Activated T-cell treated with anti-CD3 and anti-CD28 coated beads, Interleukin-2, amount 50 U/mL, for 24 hours (primary cell): ENCODE results near the gene IDH3B.

Source experiments
- DNase-seq: peaks from one replicate; pipeline ENCODE4 v3.0.0-alpha.2; 2020
- H3K27ac Mint-ChIP-seq: 2 replicates; pipeline ENCODE4 v1.8.0; 2020; ENCODE audit warnings: mild to moderate bottlenecking, mixed read lengths
- H3K27me3 Mint-ChIP-seq: 2 replicates; pipeline ENCODE4 v1.8.0; 2020; ENCODE audit warnings: mixed read lengths
- H3K36me3 Mint-ChIP-seq: 2 replicates; pipeline ENCODE4 v1.8.0; 2020; ENCODE audit warnings: low read depth, mixed read lengths
- H3K4me1 Mint-ChIP-seq: 2 replicates; pipeline ENCODE4 v1.8.0; 2020; ENCODE audit warnings: low read depth, mixed read lengths
- H3K4me3 Mint-ChIP-seq: 2 replicates; pipeline ENCODE4 v1.8.0; 2020; ENCODE audit warnings: mild to moderate bottlenecking, moderate library complexity, mixed read lengths
- H3K9me3 Mint-ChIP-seq: 2 replicates; pipeline ENCODE4 v1.8.0; 2020; ENCODE audit warnings: mixed read lengths

The IDH3B gene

DNA sequence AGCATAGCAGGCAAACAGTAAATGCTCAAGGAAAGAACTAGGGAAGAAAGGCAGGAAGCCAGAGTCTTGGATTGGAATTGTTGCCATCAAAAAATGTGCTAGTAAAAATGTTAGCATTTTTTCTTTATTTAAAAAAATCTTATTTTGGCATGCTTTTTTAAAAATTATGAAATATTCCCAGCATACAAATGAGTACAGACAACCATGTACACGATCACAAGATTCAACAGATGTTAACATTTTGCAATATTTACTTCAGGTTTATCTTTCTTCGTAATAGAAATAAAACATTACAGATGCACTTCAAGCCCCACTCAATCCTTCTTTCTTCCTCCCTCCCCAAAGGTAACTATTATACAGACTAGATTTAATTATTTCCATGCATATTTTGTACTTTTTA, 39.0 kb downstream of the IDH3B start:
- Mint-ChIP-seq H3K4me3 (no peak overlapping the region), H3K4me1 (peaks cover 2% of the 10 kb centered on the region), H3K9me3 (peaks cover 5% of the 10 kb centered on the region), H3K36me3 (no peaks in the 10 kb centered on the region), H3K27ac (no peak overlapping the region), H3K27me3 (peaks cover 16% of the 10 kb centered on the region)
- DNase-seq, result no peak

DNA sequence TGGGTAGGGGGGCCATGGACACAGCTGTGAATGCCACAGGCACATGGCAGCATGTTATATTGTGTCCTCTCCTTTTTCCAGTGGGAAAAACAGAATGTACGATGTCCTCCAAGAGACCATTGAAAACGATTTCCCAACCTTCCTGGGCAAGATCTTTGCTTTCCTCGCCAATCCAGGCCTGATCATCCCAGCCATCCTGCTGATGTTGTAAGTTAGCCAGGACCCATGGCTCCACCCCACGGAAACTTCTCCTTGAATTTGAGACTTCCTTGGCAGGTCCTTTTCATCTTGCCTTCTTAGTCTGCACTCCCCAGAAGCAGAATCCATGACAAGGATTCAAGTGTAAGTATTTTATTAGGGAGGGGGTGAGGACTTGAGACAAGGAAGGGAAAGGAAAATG, 39.8 kb downstream of the IDH3B start:
- H3K27ac Mint-ChIP-seq, result no peak overlapping the region
- peaks cover 19% of the 10 kb centered on the region for H3K27me3 Mint-ChIP-seq
- no peak overlapping the region for H3K4me3 Mint-ChIP-seq
- no peak for DNase-seq
- H3K4me1 Mint-ChIP-seq, result peaks cover 2% of the 10 kb centered on the region
- peaks cover 4% of the 10 kb centered on the region for H3K9me3 Mint-ChIP-seq
- no peaks in the 10 kb centered on the region for H3K36me3 Mint-ChIP-seq

DNA sequence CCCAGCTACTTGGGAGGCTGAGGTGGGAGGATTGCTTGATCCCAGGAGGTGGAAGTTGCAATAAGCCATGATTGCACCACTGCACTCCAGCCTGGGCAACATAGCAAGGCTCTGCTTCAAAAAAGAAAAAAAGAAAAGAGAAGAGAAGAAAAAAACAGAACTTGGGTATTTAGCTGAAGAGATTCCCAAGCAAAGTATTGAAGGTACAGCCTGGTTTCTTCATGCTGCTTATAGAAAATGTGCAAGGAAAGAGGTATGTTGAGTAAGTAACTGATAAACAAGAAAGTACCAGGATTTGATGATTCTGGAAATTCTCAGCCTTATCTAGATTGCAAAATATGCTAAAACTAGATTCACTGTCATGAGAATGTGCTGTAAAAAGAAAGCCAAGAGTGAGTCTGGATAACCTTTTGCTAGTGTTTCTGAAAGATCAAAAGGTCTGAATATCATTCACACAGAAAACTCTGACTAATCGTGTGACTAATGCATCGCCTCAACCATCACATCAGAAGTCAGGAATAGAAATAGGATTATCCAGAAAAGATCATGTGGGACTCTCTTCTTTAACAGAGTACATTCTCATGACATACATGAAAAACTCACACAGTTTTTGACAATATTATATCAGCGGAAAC, 43.9 kb downstream of the IDH3B start:
- DNase-seq, result no peak
- Mint-ChIP-seq H3K36me3 (no peaks in the 10 kb centered on the region), H3K9me3 (no peaks in the 10 kb centered on the region), H3K27ac (no peak overlapping the region), H3K4me3 (no peak overlapping the region), H3K27me3 (peaks cover 36% of the 10 kb centered on the region), H3K4me1 (peaks cover 2% of the 10 kb centered on the region)

DNA sequence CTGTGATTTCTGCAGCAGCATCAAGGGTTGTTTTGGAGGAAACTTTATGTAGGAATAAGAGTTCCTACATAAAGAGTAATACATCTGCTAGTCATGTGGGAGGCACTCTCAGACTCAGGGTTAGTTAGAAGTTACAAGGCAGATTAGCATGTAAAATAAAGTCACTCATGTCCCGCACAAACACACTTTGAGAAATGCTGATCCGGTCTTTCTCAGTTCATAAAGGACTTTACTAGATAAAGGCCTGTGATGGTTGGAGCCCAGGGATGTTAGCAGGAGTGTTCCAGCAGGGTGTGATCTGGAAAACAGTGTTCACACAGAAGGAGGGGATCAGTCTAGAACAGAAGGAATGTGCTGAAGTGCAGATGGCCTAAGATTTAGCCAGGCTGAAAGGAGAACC, 44.7 kb downstream of the IDH3B start:
- Mint-ChIP-seq H3K36me3 (no peaks in the 10 kb centered on the region), H3K27me3 (peaks cover 36% of the 10 kb centered on the region), H3K27ac (no peak overlapping the region), H3K4me3 (no peak overlapping the region), H3K4me1 (peaks cover 2% of the 10 kb centered on the region), H3K9me3 (no peaks in the 10 kb centered on the region)
- DNase-seq, result no peak

DNA sequence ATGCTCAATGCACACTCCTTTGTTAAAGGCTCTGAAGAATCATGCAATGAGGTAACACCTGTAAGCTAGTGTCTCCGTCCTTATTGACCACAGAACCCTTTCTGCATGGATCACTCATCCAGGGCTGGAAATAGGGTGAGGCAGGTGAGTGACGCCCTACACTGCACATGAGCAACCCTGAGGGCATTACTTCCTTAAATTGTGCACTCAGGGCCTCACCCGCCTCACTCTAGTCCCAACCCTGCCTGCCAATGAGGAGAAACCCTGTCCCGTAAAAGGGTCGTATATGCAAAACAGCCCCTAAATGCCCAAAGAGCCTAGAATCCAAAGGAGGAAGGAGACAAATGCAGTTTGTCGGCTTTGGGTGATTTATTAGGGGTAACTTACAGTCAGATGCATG, 45.2 kb downstream of the IDH3B start:
- H3K36me3 Mint-ChIP-seq, result no peaks in the 10 kb centered on the region
- H3K4me3 Mint-ChIP-seq, result no peak overlapping the region
- no peaks in the 10 kb centered on the region for H3K9me3 Mint-ChIP-seq
- no peak overlapping the region for H3K27ac Mint-ChIP-seq
- peaks cover 34% of the 10 kb centered on the region for H3K27me3 Mint-ChIP-seq
- DNase-seq, result no peak
- peaks cover 2% of the 10 kb centered on the region for H3K4me1 Mint-ChIP-seq

DNA sequence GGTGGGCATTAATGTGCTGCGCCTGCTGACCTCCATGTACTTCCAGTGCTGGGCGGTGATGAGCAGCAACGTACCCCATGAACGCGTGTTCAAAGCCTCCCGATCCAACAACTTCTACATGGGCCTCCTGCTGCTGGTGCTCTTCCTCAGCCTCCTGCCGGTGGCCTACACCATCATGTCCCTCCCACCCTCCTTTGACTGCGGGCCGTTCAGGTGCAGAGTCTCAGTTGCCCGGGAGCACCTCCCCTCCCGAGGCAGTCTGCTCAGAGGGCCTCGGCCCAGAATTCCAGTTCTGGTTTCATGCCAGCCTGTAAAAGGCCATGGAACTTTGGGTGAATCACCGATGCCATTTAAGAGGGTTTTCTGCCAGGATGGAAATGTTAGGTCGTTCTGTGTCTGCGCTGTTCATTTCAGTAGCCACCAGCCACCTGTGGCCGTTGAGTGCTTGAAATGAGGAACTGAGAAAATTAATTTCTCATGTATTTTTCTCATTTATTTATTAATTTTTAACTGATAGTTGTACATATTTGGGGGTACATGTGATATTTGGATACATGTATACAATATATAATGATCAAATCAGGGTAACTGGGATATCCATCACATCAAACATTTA, 46.8 kb downstream of the IDH3B start:
- peaks cover 2% of the 10 kb centered on the region for H3K4me1 Mint-ChIP-seq
- H3K9me3 Mint-ChIP-seq, result no peaks in the 10 kb centered on the region
- H3K27ac Mint-ChIP-seq, result no peak overlapping the region
- H3K36me3 Mint-ChIP-seq, result no peaks in the 10 kb centered on the region
- no peak overlapping the region for H3K4me3 Mint-ChIP-seq
- DNase-seq, result no peak
- peaks cover 39% of the 10 kb centered on the region for H3K27me3 Mint-ChIP-seq

DNA sequence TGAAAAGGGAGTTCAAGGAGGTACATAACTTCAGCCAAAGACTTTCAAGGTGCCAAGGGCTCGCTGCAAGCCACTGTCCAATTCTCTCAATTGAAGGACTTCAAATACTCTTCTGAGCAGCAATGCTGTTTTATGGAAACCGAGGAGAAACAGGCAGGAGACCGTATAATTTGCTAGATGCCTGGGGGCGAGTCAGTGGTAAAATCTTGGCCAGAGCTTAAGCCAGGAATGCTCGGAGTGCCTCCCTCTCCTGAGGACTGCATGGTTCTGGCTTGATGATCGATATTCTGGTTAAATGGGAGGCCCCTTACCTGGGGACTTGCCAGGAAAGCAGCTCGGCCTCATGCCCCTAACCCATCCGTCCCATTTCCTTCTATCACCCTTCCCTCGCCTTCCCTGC, 47.4 kb downstream of the IDH3B start:
- Mint-ChIP-seq H3K27ac (no peak overlapping the region), H3K27me3 (peaks cover 38% of the 10 kb centered on the region), H3K9me3 (no peaks in the 10 kb centered on the region), H3K36me3 (no peaks in the 10 kb centered on the region), H3K4me3 (no peak overlapping the region), H3K4me1 (peaks cover 2% of the 10 kb centered on the region)
- DNase-seq, result no peak

DNA sequence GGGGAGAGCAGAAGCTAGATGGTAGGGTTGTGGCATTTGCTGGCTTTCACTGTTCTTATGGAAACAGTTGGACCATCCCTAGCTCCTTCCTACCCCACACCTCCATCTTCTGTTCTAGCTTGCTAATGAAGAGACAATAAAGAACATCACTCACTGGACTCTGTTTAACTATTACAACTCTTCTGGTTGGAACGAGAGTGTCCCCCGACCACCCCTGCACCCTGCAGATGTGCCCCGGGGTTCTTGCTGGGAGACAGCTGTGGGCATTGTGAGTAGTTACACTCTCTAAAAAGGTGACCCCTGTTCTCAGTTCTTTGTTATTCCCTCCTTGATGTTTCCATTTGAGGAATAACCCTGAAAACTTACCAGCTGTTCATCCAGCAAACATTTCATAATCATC, 51.9 kb downstream of the IDH3B start:
- DNase-seq, result no peak
- no peaks in the 10 kb centered on the region for H3K36me3 Mint-ChIP-seq
- peaks cover 32% of the 10 kb centered on the region for H3K27me3 Mint-ChIP-seq
- peaks cover 7% of the 10 kb centered on the region for H3K9me3 Mint-ChIP-seq
- no peak overlapping the region for H3K27ac Mint-ChIP-seq
- H3K4me3 Mint-ChIP-seq, result no peak overlapping the region
- no peaks in the 10 kb centered on the region for H3K4me1 Mint-ChIP-seq

DNA sequence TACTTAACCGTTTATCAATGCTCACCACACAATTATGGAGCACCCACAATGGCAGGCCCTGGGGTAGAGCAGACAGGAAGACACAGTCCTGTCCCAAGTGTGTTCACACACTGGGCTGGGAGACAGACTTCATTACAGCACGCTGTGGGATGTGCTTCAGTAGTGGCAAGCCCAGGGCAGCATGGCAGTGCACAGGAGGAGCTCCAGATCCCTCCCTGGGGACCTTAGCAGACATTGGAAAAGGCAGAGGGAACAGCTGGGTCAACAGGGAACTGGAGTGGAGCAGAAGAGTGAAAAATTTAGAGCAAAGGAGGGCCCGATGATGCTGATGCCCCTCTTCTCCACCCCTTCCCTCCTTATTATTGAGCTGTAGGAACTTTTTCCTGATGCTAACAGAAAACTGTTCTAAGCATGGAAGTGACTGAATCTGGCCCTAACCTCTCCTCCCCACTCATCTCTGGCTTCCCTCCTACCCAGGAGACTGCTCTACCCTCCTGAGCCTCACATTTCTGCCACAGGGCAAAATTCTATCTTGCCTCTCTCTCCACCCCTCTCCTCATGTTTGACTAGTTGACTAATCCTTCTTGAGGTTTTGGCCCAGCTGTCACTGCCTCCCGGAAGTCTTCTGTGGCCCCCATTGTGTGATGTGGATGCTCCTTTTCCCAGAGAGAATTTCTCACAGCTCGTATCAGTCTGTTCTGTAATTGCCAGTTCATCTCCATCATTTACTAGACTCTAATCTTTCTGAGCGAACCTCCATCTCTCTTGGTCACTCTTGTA, 52.9 kb downstream of the IDH3B start:
- no peaks in the 10 kb centered on the region for H3K36me3 Mint-ChIP-seq
- peaks cover 29% of the 10 kb centered on the region for H3K27me3 Mint-ChIP-seq
- peaks cover 7% of the 10 kb centered on the region for H3K9me3 Mint-ChIP-seq
- H3K4me3 Mint-ChIP-seq, result no peak overlapping the region
- no peak for DNase-seq
- no peaks in the 10 kb centered on the region for H3K4me1 Mint-ChIP-seq
- no peak overlapping the region for H3K27ac Mint-ChIP-seq

DNA sequence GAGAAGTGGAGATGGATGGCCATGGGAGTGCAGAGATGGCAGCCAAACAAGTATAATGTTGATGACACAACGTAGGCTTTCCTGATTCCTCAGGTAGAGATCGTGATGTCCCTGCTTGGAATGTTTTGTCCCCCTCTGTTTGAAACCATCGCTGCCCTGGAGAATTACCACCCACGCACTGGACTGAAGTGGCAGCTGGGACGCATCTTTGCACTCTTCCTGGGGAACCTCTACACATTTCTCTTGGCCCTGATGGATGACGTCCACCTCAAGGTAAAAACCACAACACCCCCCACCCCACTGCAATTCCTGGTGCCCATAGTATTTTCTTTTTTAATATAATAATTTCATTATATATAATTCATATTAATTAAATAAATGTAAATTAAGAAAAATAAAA, 53.7 kb downstream of the IDH3B start:
- H3K4me3 Mint-ChIP-seq, result no peak overlapping the region
- H3K27ac Mint-ChIP-seq, result no peak overlapping the region
- no peaks in the 10 kb centered on the region for H3K36me3 Mint-ChIP-seq
- DNase-seq, result no peak
- H3K9me3 Mint-ChIP-seq, result peaks cover 7% of the 10 kb centered on the region
- peaks cover 27% of the 10 kb centered on the region for H3K27me3 Mint-ChIP-seq
- no peaks in the 10 kb centered on the region for H3K4me1 Mint-ChIP-seq
